OCI-LY7 (cell line): Measurements from ENCODE around the gene COPZ1. TPM values are rescaled to one million over a fixed set of nuclear protein-coding genes. Genes with fewer than 3 reads are reported as not detected.

ENCODE experiments used
- BruUV-seq: library from RNA; stranded (reverse); fragments of 400-500 nt; replicated peaks from 2 replicates; lab custom pipeline; 2021; lab: Mats Ljungman, UMichigan
- CTCF ChIA-PET: fragments of 300-600 bp; sonication (Branson Sonifier 250); formaldehyde crosslinking; loops from one replicate; lab custom pipeline; 2022; ENCODE audit warnings: antibody characterized with exemption; ENCODE audit not compliant: unreplicated experiment; lab: Charles Lee
- POLR2A ChIA-PET: fragments of 300-600 bp; sonication (Branson Sonifier 250); formaldehyde crosslinking; loops from one replicate; lab custom pipeline; 2022; ENCODE audit warnings: antibody characterized with exemption; lab: Charles Lee
- DNase-seq: peaks from one replicate; pipeline ENCODE4 v3.0.0-alpha.2; 2015; ENCODE audit warnings: low spot score
- H2AFZ ChIP-seq: fragments of 200-600 bp; sonication (generic), shearing (Covaris generic); 2 replicates; pipeline ENCODE4 v1.6.1; 2014; ENCODE audit warnings: mild to moderate bottlenecking, antibody characterized with exemption, low read length, moderate library complexity
- H3K27ac ChIP-seq: fragments of 200-600 bp; sonication (generic); 2 replicates; pipeline ENCODE4 v1.5.1; 2014; ENCODE audit warnings: mixed run types, low read depth, mild to moderate bottlenecking, moderate library complexity, low read length, inconsistent platforms; ENCODE audit not compliant: poor library complexity, severe bottlenecking
- H3K36me3 ChIP-seq: fragments of 200-600 bp; sonication (generic); 2 replicates; pipeline ENCODE4 v1.6.1; 2014; ENCODE audit warnings: mild to moderate bottlenecking, antibody characterized with exemption, low read length, moderate library complexity, mixed read lengths; ENCODE audit not compliant: insufficient read depth
- H3K4me1 ChIP-seq: fragments of 200-600 bp; sonication (generic); 2 replicates; pipeline ENCODE4 v1.5.1; 2014; ENCODE audit warnings: mild to moderate bottlenecking, low read length; ENCODE audit not compliant: insufficient read depth, poor library complexity, severe bottlenecking
- H3K4me2 ChIP-seq: fragments of 200-600 bp; sonication (generic); 2 replicates; pipeline ENCODE4 v1.6.1; 2014; ENCODE audit warnings: mild to moderate bottlenecking, low read length
- H3K4me3 ChIP-seq: fragments of 200-600 bp; sonication (generic); 2 replicates; pipeline ENCODE4 v1.5.1; 2014; ENCODE audit warnings: mild to moderate bottlenecking, low read depth, low read length; ENCODE audit not compliant: poor library complexity, severe bottlenecking
- H3K79me2 ChIP-seq: fragments of 200-600 bp; sonication (generic); 2 replicates; pipeline ENCODE4 v1.6.1; 2016; ENCODE audit warnings: low read depth, mild to moderate bottlenecking, low read length, moderate library complexity, mixed read lengths; ENCODE audit not compliant: insufficient read depth
- H3K9me2 ChIP-seq: fragments of 200-600 bp; sonication (generic); 2 replicates; pipeline ENCODE4 v1.6.1; 2016; ENCODE audit warnings: mild to moderate bottlenecking, low read length, mixed read lengths; ENCODE audit not compliant: insufficient read depth
- H3K9me3 ChIP-seq: fragments of 200-600 bp; sonication (generic); 2 replicates; pipeline ENCODE4 v1.6.1; 2014; ENCODE audit warnings: mild to moderate bottlenecking, mixed run types, low read length, mixed read lengths
- H4K20me1 ChIP-seq: fragments of 200-600 bp; sonication (generic); 2 replicates; pipeline ENCODE4 v1.6.1; 2014; ENCODE audit warnings: mild to moderate bottlenecking, antibody characterized with exemption, low read length, moderate library complexity, mixed read lengths; ENCODE audit not compliant: insufficient read depth
- EZH2phosphoT487 ChIP-seq: fragments of 200-600 bp; sonication (generic); IDR thresholded peaks from 2 replicates; pipeline ENCODE4 v1.6.1; 2018; ENCODE audit warnings: low read depth, borderline replicate concordance, mild to moderate bottlenecking, mixed run types, antibody characterized with exemption, low read length, moderate library complexity, mixed read lengths
- intact Hi-C: fragments of 100-400 bp; cut with micrococcal nuclease; formaldehyde crosslinking; loops from one replicate; pipeline ENCODE4 v1.10.0; 2022; ENCODE audit not compliant: unreplicated experiment
- total RNA-seq, 2 experiments: library from RNA; depleted of rRNA in 1 of 2; stranded (reverse); fragments of >200 nt in 1 of 2; shearing (Covaris generic) in 1 of 2; gene quantifications; 2 replicates each; pipeline ENCODE4 v1.2.3, GENCODE V29; 2014 to 2022
- TF ChIP-seq, protein P1 (sequence below): fragments of 200-600 bp; sonication (generic); conservative IDR thresholded peaks from 2 replicates; pipeline ENCODE4 v1.5.1; 2014; ENCODE audit warnings: mild to moderate bottlenecking, antibody characterized with exemption, low read length, moderate library complexity, mixed read lengths

COPZ1 gene
- total RNA-seq, 2 experiments from 2014 or later = 86.0 to 121 TPM

DNA sequence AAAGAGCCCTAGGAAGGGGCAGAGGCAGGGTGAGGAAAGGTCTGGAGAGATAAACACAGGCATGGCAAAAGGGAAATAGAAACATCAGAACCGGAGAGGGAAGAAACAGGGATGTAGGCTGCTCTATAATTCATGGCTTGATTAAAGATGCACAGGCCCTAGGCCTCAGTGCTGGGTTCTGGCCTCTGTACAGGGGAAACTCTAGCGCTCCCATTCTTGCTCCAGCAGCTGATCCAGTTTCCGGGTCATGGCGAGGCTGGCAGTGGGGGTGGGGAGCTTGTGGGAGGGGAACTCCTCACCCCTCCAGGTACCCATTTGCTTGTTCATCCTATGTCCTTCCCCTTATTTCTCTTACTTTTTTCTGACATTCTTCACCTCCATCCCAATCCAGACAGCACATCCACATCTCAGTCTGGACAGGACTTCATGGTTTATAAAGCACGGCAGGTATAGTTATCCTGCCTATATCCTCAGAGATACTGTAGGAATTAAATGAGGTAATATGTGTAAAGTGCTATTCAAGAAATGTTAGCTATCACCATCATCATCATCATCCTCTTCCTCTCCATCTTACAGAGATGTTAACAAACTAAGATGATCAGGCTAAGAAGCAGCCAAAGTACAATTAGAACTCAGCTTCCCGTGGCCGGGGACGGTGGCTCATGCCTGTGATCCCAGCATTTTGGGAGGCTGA lies 47.3 kb downstream of the COPZ1 start:
- H3K27ac ChIP-seq = no peak overlapping the region
- TF ChIP-seq, protein P1, sequence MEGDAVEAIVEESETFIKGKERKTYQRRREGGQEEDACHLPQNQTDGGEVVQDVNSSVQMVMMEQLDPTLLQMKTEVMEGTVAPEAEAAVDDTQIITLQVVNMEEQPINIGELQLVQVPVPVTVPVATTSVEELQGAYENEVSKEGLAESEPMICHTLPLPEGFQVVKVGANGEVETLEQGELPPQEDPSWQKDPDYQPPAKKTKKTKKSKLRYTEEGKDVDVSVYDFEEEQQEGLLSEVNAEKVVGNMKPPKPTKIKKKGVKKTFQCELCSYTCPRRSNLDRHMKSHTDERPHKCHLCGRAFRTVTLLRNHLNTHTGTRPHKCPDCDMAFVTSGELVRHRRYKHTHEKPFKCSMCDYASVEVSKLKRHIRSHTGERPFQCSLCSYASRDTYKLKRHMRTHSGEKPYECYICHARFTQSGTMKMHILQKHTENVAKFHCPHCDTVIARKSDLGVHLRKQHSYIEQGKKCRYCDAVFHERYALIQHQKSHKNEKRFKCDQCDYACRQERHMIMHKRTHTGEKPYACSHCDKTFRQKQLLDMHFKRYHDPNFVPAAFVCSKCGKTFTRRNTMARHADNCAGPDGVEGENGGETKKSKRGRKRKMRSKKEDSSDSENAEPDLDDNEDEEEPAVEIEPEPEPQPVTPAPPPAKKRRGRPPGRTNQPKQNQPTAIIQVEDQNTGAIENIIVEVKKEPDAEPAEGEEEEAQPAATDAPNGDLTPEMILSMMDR = no peak
- TF ChIP-seq EZH2phosphoT487 = no peak
- no peaks in the 10 kb centered on the region for H3K9me3 ChIP-seq
- no peaks in the 10 kb centered on the region for H3K79me2 ChIP-seq
- no peak for DNase-seq
- intact Hi-C loops = no loop called here
- no peaks in the 10 kb centered on the region for H3K36me3 ChIP-seq
- no TSS peak for BruUV-seq
- no peak overlapping the region for H2AFZ ChIP-seq
- no peaks in the 10 kb centered on the region for H4K20me1 ChIP-seq
- no peak overlapping the region for H3K4me2 ChIP-seq
- peaks cover 13% of the 10 kb centered on the region for H3K4me1 ChIP-seq
- H3K4me3 ChIP-seq = no peak overlapping the region
- ChIA-PET CTCF (interaction anchor here (0.5 kb wide), 1 partner anchor 153 kb away, joined by 3 read pairs; no protein-coding TSS in a partner anchor), POLR2A (no interaction called here)
- no peaks in the 10 kb centered on the region for H3K9me2 ChIP-seq

DNA sequence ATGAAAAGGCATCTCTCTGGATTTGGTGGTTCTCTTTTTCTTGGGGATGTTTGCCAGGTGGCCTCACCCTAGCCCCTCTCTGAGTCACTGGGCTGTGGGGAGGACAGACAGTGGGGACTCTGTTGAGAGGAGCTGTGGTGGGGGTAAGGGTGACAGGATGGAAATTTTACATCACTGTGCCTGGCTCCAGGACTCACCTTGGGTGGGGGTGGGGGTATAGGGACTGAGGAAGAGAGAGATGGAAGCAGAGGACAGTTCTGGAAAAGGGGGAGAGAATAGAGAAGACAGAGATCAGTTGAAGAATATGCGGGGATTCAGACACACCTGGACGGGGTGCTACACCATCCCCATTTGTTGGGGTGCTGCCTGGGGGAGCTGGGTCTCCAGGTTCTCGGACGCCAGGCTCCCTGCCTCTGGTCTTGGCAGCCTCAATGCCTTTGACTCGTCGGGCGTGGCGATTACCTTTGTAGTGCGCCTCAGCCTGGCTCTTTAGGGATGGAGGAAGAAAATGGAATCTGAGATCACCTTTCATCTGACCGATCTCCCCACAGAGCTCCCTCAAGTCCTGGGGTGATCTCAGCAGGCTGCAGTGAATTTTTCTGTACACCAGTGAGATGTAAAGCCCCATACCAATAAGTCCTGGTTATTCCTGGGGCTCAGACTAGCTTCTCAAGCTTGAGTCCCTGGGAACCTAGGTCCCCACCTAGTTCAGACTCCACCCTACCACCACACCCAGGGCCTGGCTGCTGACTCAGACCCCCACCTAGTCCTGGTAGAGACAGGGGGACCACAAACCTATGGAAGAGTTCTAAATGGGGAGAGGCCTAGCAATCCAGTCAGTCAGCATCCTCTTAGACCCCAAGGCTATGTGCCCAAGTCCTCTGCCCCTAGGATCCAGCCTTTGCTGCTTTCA lies 49.0 kb downstream of the COPZ1 start:
- no peaks in the 10 kb centered on the region for H3K9me2 ChIP-seq
- no peak overlapping the region for H2AFZ ChIP-seq
- intact Hi-C loops = no loop called here
- H4K20me1 ChIP-seq = no peaks in the 10 kb centered on the region
- TF ChIP-seq, protein P1 = no peak
- no peak overlapping the region for H3K4me2 ChIP-seq
- POLR2A ChIA-PET = interaction anchor here (1.2 kb wide), 1 partner anchor 158 kb away, joined by 3 read pairs; no protein-coding TSS in a partner anchor
- DNase-seq = no peak
- peaks cover 8% of the 10 kb centered on the region for H3K4me1 ChIP-seq
- H3K79me2 ChIP-seq = no peaks in the 10 kb centered on the region
- H3K9me3 ChIP-seq = no peaks in the 10 kb centered on the region
- BruUV-seq = no TSS peak
- CTCF ChIA-PET = interaction anchor here (0.6 to 1.0 kb wide), 2 partner anchors 14 to 185 kb away, joined by 3 to 7 read pairs; partner anchors contain the start of gene SMUG1
- H3K4me3 ChIP-seq = no peak overlapping the region
- no peaks in the 10 kb centered on the region for H3K36me3 ChIP-seq
- H3K27ac ChIP-seq = no peak overlapping the region
